ENCODE results near the gene OGDHL.

DNA sequence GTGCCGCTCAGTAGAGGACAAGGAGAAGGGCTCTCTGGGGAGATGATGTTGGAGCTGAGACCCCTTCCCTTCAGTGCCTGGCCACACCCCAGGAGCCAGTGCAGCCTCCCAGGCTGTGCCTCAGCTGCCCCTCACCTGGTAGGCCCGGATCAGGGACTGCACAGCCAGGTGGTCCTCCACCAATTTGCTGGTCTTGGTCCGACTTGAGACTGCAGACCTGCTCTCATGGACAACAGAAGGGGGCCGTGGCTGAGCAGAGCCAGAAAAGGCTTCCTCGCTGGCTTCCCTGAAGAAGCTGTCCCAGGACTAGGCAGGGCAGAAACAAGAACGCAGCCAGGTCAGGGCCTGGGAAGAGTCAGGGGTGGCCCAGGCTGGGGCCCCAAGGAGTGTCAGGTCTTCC lies 5.5 kb downstream of the OGDHL start:
- TF ChIP-seq EZH2 (IDR thresholded peaks at IDR 0.05; ENCODE audit: borderline replicate concordance, low read depth, low read length, severe bottlenecking) = no peak
- TF ChIP-seq POLR2A (IDR thresholded peaks at IDR 0.05; ENCODE audit: low read depth, low read length) = no peak
- TF ChIP-seq, protein P1, sequence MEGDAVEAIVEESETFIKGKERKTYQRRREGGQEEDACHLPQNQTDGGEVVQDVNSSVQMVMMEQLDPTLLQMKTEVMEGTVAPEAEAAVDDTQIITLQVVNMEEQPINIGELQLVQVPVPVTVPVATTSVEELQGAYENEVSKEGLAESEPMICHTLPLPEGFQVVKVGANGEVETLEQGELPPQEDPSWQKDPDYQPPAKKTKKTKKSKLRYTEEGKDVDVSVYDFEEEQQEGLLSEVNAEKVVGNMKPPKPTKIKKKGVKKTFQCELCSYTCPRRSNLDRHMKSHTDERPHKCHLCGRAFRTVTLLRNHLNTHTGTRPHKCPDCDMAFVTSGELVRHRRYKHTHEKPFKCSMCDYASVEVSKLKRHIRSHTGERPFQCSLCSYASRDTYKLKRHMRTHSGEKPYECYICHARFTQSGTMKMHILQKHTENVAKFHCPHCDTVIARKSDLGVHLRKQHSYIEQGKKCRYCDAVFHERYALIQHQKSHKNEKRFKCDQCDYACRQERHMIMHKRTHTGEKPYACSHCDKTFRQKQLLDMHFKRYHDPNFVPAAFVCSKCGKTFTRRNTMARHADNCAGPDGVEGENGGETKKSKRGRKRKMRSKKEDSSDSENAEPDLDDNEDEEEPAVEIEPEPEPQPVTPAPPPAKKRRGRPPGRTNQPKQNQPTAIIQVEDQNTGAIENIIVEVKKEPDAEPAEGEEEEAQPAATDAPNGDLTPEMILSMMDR (IDR thresholded peaks at IDR 0.05; ENCODE audit: extremely low read depth in 1 of 2, insufficient read depth in 1 of 2, low read depth in 1 of 2, low read length in 2 of 2) = no peak
